Stimulated activated naive CD8-positive, alpha-beta T cell treated with anti-CD3 and anti-CD28 coated beads, Interleukin-15, Interleukin-2, amounts not matched to agents 100 U/mL and 50 U/mL, for 24 hours (primary cell): ENCODE results near the gene PATJ.
A peak's percentile ranks its signal among the peaks of the same experiment; 100 is the strongest.
"Not testable (repeated sequence)": the region's sequence is repeated elsewhere in the genome, so short reads cannot be mapped to it uniquely, and the experiment has no call there.

Experiments used
- ATAC-seq: fragments of 150-1000 bp; cut with Tn5 transposase; one replicate; pipeline ENCODE4 v1.10.0; 2021
- DNase-seq: peaks from one replicate; pipeline ENCODE4 v3.0.0; 2021

Gene PATJ

GRCh38 chr1:61748566-61748965, 6.3 kb downstream of the PATJ start:
- ATAC-seq (no peak), DNase-seq (no peak)

- ATAC-seq (no peak), DNase-seq (no peak)
Measured at GRCh38 chr1:61749574-61749973, 7.3 kb downstream of the PATJ start.

- ATAC-seq: no peak
- DNase-seq: no peak
Measured at GRCh38 chr1:61752921-61753389, 10.7 kb downstream of the PATJ start.

GRCh38 chr1:61753998-61754508, 11.8 kb downstream of the PATJ start:
- ATAC-seq: peak; percentile 81

GRCh38 chr1:61754545-61754944, 12.3 kb downstream of the PATJ start:
- ATAC-seq (no peak), DNase-seq (no peak)

More at GRCh38 chr1:61753998-61754508, 11.8 kb downstream of the PATJ start:
- DNase-seq: no peak

GRCh38 chr1:61756773-61757172, 14.5 kb downstream of the PATJ start:
- no peak for DNase-seq
- ATAC-seq: no peak

- DNase-seq: no peak
- ATAC-seq: no peak
Measured at GRCh38 chr1:61757950-61758349, 15.7 kb downstream of the PATJ start.

GRCh38 chr1:61770131-61770530, 27.9 kb downstream of the PATJ start:
- no peak for ATAC-seq
- no peak for DNase-seq

GRCh38 chr1:61776091-61776490, 33.8 kb downstream of the PATJ start:
- DNase-seq: no peak
- no peak for ATAC-seq

- no peak for DNase-seq
- no peak for ATAC-seq
Measured at GRCh38 chr1:61779231-61779630, 37.0 kb downstream of the PATJ start.

- ATAC-seq: no peak
- DNase-seq: no peak
Measured at GRCh38 chr1:61781151-61781550, 38.9 kb downstream of the PATJ start.

- ATAC-seq: peak; percentile 89
Measured at GRCh38 chr1:61782771-61783170, 40.5 kb downstream of the PATJ start.

GRCh38 chr1:61784726-61785125, 42.4 kb downstream of the PATJ start:
- no peak for ATAC-seq

More at GRCh38 chr1:61782771-61783170, 40.5 kb downstream of the PATJ start:
- peak; percentile 31 for DNase-seq

GRCh38 chr1:61790837-61791236, 48.6 kb downstream of the PATJ start:
- ATAC-seq: no peak
- DNase-seq: no peak

More at GRCh38 chr1:61784726-61785125, 42.4 kb downstream of the PATJ start:
- DNase-seq: no peak

- DNase-seq (no peak), ATAC-seq (no peak)
Measured at GRCh38 chr1:61797045-61797755, 54.9 kb downstream of the PATJ start.

GRCh38 chr1:61801047-61801446, 58.8 kb downstream of the PATJ start:
- ATAC-seq: not testable (repeated sequence)

GRCh38 chr1:61807606-61808140, 65.4 kb downstream of the PATJ start:
- DNase-seq (no peak), ATAC-seq (no peak)

More at GRCh38 chr1:61801047-61801446, 58.8 kb downstream of the PATJ start:
- DNase-seq: not testable (repeated sequence)

- no peak for ATAC-seq
Measured at GRCh38 chr1:61808321-61808720, 66.0 kb downstream of the PATJ start.

GRCh38 chr1:61808968-61809367, 66.7 kb downstream of the PATJ start:
- ATAC-seq: no peak

More at GRCh38 chr1:61808321-61808720, 66.0 kb downstream of the PATJ start:
- DNase-seq: no peak

GRCh38 chr1:61812916-61813315, 70.6 kb downstream of the PATJ start:
- DNase-seq: no peak
- no peak for ATAC-seq

More at GRCh38 chr1:61808968-61809367, 66.7 kb downstream of the PATJ start:
- DNase-seq: no peak

- ATAC-seq (no peak), DNase-seq (no peak)
Measured at GRCh38 chr1:61816191-61816590, 73.9 kb downstream of the PATJ start.

- ATAC-seq: no peak
- DNase-seq: no peak
Measured at GRCh38 chr1:61818992-61819391, 76.7 kb downstream of the PATJ start.

- no peak for DNase-seq
- ATAC-seq: no peak
Measured at GRCh38 chr1:61819421-61819820, 77.1 kb downstream of the PATJ start.
